NCI-H187 treated with DMSO at 0.1 percent for 48 hours (cell line): ENCODE measurements around the gene TCF4.

ENCODE experiments used
- DNase-seq: peaks from one replicate; lab custom pipeline; 2025; lab: John Stamatoyannopoulos, UW

Gene TCF4

GRCh38 chr18:55546851-55547704, 40.9 kb downstream of the TCF4 start:
- no peak for DNase-seq

GRCh38 chr18:55544014-55544413, 44.0 kb downstream of the TCF4 start:
- DNase-seq, result no peak

GRCh38 chr18:55543130-55543704, 44.8 kb downstream of the TCF4 start:
- DNase-seq, result no peak

- no peak for DNase-seq
Observed at GRCh38 chr18:55541571-55541970, 46.4 kb downstream of the TCF4 start.

GRCh38 chr18:55539240-55539639, 48.8 kb downstream of the TCF4 start:
- no peak for DNase-seq

GRCh38 chr18:55534996-55535395, 53.0 kb downstream of the TCF4 start:
- DNase-seq, result no peak

- no peak for DNase-seq
Observed at GRCh38 chr18:55534547-55534946, 53.4 kb downstream of the TCF4 start.

- DNase-seq, result no peak
Observed at GRCh38 chr18:55530166-55530565, 57.8 kb downstream of the TCF4 start.

- DNase-seq, result no peak
Observed at GRCh38 chr18:55529581-55529980, 58.4 kb downstream of the TCF4 start.

GRCh38 chr18:55525845-55526244, 62.1 kb downstream of the TCF4 start:
- DNase-seq, result no peak

GRCh38 chr18:55524353-55525073, 63.5 kb downstream of the TCF4 start:
- DNase-seq, result no peak

GRCh38 chr18:55523001-55523400, 65.0 kb downstream of the TCF4 start:
- no peak for DNase-seq

GRCh38 chr18:55522011-55522410, 66.0 kb downstream of the TCF4 start:
- DNase-seq, result no peak

GRCh38 chr18:55517055-55517454, 70.9 kb downstream of the TCF4 start:
- DNase-seq, result no peak

GRCh38 chr18:55515941-55516710, 71.9 kb downstream of the TCF4 start:
- no peak for DNase-seq

GRCh38 chr18:55515214-55515613, 72.8 kb downstream of the TCF4 start:
- no peak for DNase-seq

- no peak for DNase-seq
Observed at GRCh38 chr18:55513161-55513560, 74.8 kb downstream of the TCF4 start.

GRCh38 chr18:55511277-55511676, 76.7 kb downstream of the TCF4 start:
- DNase-seq, result no peak

- DNase-seq, result no peak
Observed at GRCh38 chr18:55510809-55511208, 77.2 kb downstream of the TCF4 start.

GRCh38 chr18:55509631-55510324, 78.2 kb downstream of the TCF4 start:
- no peak for DNase-seq

- no peak for DNase-seq
Observed at GRCh38 chr18:55508651-55509050, 79.3 kb downstream of the TCF4 start.

- no peak for DNase-seq
Observed at GRCh38 chr18:55506074-55506473, 81.9 kb downstream of the TCF4 start.
